HG03045 (cell line): ENCODE data around the gene FRAS1.
"Not testable (repeated sequence)": the region's sequence is repeated elsewhere in the genome, so short reads cannot be mapped to it uniquely, and the experiment has no call there.

Experiments used
- ATAC-seq: cut with Tn5 transposase; IDR thresholded peaks from one replicate; pipeline ENCODE4 v1.9.1; 2021; ENCODE audit warnings: mild to moderate bottlenecking, moderate library complexity; ENCODE audit not compliant: unreplicated experiment

The FRAS1 gene

GRCh38 chr4:78210694-78211410, 153.7 kb downstream of the FRAS1 start:
- ATAC-seq = no peak

- ATAC-seq = no peak
Measured at GRCh38 chr4:78213218-78213617, 156.1 kb downstream of the FRAS1 start.

- ATAC-seq = no peak
Measured at GRCh38 chr4:78214078-78214477, 157.0 kb downstream of the FRAS1 start.

- ATAC-seq = no peak
Measured at GRCh38 chr4:78217557-78217956, 160.4 kb downstream of the FRAS1 start.

GRCh38 chr4:78218260-78218659, 161.1 kb downstream of the FRAS1 start:
- no peak for ATAC-seq

GRCh38 chr4:78219825-78220224, 162.7 kb downstream of the FRAS1 start:
- no peak for ATAC-seq

- ATAC-seq = no peak
Measured at GRCh38 chr4:78220283-78220682, 163.2 kb downstream of the FRAS1 start.

GRCh38 chr4:78222575-78223186, 165.6 kb downstream of the FRAS1 start:
- ATAC-seq = no peak

- ATAC-seq = no peak
Measured at GRCh38 chr4:78225236-78225635, 168.1 kb downstream of the FRAS1 start.

- no peak for ATAC-seq
Measured at GRCh38 chr4:78226279-78226678, 169.2 kb downstream of the FRAS1 start.

GRCh38 chr4:78227411-78228057, 170.4 kb downstream of the FRAS1 start:
- ATAC-seq = no peak

GRCh38 chr4:78235800-78236199, 178.7 kb downstream of the FRAS1 start:
- ATAC-seq = no peak

- no peak for ATAC-seq
Measured at GRCh38 chr4:78237360-78237759, 180.2 kb downstream of the FRAS1 start.

- no peak for ATAC-seq
Measured at GRCh38 chr4:78242071-78242470, 184.9 kb downstream of the FRAS1 start.

GRCh38 chr4:78244705-78245485, 187.8 kb downstream of the FRAS1 start:
- no peak for ATAC-seq

- no peak for ATAC-seq
Measured at GRCh38 chr4:78247536-78248285, 190.6 kb downstream of the FRAS1 start.

- ATAC-seq = no peak
Measured at GRCh38 chr4:78250500-78250899, 193.4 kb downstream of the FRAS1 start.

- not testable (repeated sequence) for ATAC-seq
Measured at GRCh38 chr4:78252773-78253172, 195.7 kb downstream of the FRAS1 start.

- no peak for ATAC-seq
Measured at GRCh38 chr4:78254893-78255292, 197.8 kb downstream of the FRAS1 start.

GRCh38 chr4:78265006-78265405, 207.9 kb downstream of the FRAS1 start:
- no peak for ATAC-seq

- no peak for ATAC-seq
Measured at GRCh38 chr4:78267790-78268189, 210.7 kb downstream of the FRAS1 start.
